ENCODE data around the gene GRIK5. TPM values are rescaled to one million over a fixed set of nuclear protein-coding genes. Genes with fewer than 3 reads are reported as not detected.

The GRIK5 gene
- total and polyA plus RNA-seq, 9 donors: 1.3 to 5.8 (median 3.2) TPM

DNA sequence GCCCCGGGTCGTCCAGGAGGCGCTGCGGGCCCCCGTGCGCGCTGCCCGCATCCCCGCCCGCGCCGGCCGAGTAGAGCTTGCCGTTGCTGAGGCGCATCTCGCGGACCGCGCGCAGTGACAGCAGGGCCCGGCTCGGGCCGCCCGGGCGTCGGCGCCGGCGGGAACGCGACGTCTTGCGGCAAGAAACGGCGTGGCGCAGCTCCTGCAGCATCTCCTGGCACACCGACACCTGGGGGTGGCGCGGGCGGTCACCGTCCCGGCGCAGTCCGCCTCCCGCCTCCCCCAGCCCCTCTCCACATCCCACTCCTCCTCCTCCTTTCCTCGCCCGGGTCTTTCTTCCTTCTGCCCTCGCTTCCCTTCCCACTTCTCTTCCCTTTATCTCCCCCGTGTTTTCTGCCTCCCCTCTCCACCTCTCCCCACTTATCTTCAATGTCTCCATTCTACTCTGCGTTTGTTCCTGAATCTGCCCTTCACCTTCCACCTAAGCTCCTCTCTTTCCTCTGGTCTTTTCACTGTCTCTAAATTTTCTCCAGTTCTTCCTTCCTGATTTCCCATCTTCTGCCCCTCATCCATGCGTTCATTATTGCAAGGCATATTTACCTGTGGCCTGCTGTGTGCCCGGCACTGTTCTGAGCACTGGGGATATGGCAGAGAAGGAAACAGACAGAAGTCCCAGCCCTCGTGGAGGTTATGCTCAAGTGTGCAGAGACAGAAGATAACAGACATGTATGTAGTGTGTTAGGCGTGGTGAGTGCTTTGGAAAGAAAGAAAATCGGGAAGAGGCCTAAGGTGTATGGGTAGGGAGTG lies 70.7 kb downstream of the GRIK5 start:
- no peak overlapping the region for H3K4me3 ChIP-seq (ENCODE audit: low read length)
- H3K4me1 ChIP-seq (ENCODE audit: control insufficient read depth, insufficient read depth, low read length): peaks cover 8% of the 10 kb centered on the region
- H3K27me3 ChIP-seq (ENCODE audit: control insufficient read depth, insufficient read depth, low read length): peaks cover 77% of the 10 kb centered on the region

DNA sequence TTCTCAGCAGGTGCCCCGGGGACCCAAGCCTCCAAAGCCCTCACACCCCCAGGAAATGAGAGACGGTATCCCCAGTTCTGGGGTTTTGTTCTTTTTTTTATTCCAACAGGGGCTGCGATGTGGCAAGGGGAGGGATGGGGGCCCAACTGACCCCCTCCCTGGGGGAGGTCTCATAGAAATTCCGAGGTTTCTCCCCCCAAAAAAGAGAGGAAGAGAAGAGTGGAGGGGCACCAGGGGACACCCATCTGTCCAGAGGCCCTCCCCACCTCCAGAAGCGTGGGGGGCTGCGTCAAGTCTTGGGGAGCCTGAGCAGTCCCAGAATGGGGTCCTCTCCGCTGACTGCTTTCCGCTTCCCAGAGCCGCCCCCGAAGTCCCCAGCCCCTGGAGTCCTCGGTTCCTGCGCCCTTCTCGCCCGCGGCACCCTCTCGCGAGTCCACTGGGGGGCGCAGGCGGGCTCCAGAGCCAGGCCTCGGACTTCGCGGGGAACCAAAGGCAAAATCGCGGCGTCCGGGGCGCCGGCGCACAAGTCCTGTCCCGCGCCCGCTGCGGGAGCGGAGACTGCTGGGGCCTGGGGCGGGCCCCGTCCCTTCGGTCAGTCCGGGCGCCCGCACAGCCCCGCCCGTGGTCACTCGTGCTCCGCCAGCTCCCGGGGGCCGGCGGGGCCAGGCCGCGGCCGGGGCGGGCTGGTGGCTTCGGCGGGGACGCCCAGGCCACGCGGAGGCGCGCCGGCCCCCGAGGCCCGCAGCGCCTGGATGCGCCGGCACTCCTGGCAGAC lies 71.6 kb downstream of the GRIK5 start:
- H3K4me3 ChIP-seq (ENCODE audit: low read length): no peak overlapping the region
- peaks cover 13% of the 10 kb centered on the region for H3K4me1 ChIP-seq (ENCODE audit: control insufficient read depth, insufficient read depth, low read length)
- WGBS (ENCODE audit: insufficient coverage): under 1% methylated on average over 44 of the region's 64 CpGs
- peak; percentile 22 for DNase-seq
- no peaks in the 10 kb centered on the region for H3K36me3 ChIP-seq (ENCODE audit: control insufficient read depth, insufficient read depth, low read length)
- no peaks in the 10 kb centered on the region for H3K9me3 ChIP-seq (replicated peaks; ENCODE audit: control insufficient read depth, low read depth, low read length)
- H3K27me3 ChIP-seq (ENCODE audit: control insufficient read depth, insufficient read depth, low read length): peaks cover 81% of the 10 kb centered on the region
- H3K27ac ChIP-seq (ENCODE audit: low read length): no peak overlapping the region

More for the DNA sequence above, 70.7 kb downstream of the GRIK5 start:
- H3K27ac ChIP-seq (ENCODE audit: low read length): no peak overlapping the region
- no peaks in the 10 kb centered on the region for H3K9me3 ChIP-seq (replicated peaks; ENCODE audit: control insufficient read depth, low read depth, low read length)
- WGBS (ENCODE audit: insufficient coverage): 6% methylated on average over 54 of the region's 55 CpGs
- H3K36me3 ChIP-seq (ENCODE audit: control insufficient read depth, insufficient read depth, low read length): no peaks in the 10 kb centered on the region
- DNase-seq: no peak

DNA sequence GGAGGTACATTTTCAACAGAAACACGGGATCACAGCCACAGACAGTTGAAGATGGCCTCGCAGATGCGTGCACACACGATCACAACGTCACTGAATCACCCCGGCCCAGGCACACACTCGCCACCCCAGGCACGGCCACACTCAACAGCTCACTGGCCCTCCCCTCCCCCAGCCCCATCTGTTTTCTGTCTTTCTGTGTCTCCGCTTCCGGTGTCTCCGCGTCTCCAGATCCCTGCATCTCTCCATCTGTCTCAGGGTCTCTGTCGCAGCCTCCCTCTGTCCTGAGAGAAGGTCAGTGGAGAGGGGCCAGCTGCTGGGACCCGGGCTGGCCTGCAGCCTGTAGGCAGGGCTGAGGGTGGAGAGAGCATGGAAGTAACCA lies 72.2 kb downstream of the GRIK5 start:
- peaks cover 14% of the 10 kb centered on the region for H3K4me1 ChIP-seq (ENCODE audit: control insufficient read depth, insufficient read depth, low read length)
- no peak overlapping the region for H3K4me3 ChIP-seq (ENCODE audit: low read length)
- no peaks in the 10 kb centered on the region for H3K36me3 ChIP-seq (ENCODE audit: control insufficient read depth, insufficient read depth, low read length)
- WGBS (ENCODE audit: insufficient coverage): 0% methylated on average over 7 of the region's 14 CpGs
- no peak for DNase-seq
- peaks cover 85% of the 10 kb centered on the region for H3K27me3 ChIP-seq (ENCODE audit: control insufficient read depth, insufficient read depth, low read length)
- no peak overlapping the region for H3K27ac ChIP-seq (ENCODE audit: low read length)
- H3K9me3 ChIP-seq (replicated peaks; ENCODE audit: control insufficient read depth, low read depth, low read length): no peaks in the 10 kb centered on the region

GRCh38 chr19:41997121-41997850 lies 72.7 kb downstream of the GRIK5 start:
- Histone ChIP-seq H3K27me3 (ENCODE audit: control insufficient read depth, insufficient read depth, low read length) (peaks cover 87% of the 10 kb centered on the region), H3K36me3 (ENCODE audit: control insufficient read depth, insufficient read depth, low read length) (no peaks in the 10 kb centered on the region), H3K9me3 (replicated peaks; ENCODE audit: control insufficient read depth, low read depth, low read length) (no peaks in the 10 kb centered on the region), H3K27ac (ENCODE audit: low read length) (no peak overlapping the region), H3K4me1 (ENCODE audit: control insufficient read depth, insufficient read depth, low read length) (peaks cover 14% of the 10 kb centered on the region), H3K4me3 (ENCODE audit: low read length) (no peak overlapping the region)
- under 1% methylated on average over 28 of the region's 35 CpGs for WGBS (ENCODE audit: insufficient coverage)
- peak; percentile 51 for DNase-seq

- DNase-seq: no peak
Observed at GRCh38 chr19:41995959-41996797, 73.8 kb downstream of the GRIK5 start.

DNA sequence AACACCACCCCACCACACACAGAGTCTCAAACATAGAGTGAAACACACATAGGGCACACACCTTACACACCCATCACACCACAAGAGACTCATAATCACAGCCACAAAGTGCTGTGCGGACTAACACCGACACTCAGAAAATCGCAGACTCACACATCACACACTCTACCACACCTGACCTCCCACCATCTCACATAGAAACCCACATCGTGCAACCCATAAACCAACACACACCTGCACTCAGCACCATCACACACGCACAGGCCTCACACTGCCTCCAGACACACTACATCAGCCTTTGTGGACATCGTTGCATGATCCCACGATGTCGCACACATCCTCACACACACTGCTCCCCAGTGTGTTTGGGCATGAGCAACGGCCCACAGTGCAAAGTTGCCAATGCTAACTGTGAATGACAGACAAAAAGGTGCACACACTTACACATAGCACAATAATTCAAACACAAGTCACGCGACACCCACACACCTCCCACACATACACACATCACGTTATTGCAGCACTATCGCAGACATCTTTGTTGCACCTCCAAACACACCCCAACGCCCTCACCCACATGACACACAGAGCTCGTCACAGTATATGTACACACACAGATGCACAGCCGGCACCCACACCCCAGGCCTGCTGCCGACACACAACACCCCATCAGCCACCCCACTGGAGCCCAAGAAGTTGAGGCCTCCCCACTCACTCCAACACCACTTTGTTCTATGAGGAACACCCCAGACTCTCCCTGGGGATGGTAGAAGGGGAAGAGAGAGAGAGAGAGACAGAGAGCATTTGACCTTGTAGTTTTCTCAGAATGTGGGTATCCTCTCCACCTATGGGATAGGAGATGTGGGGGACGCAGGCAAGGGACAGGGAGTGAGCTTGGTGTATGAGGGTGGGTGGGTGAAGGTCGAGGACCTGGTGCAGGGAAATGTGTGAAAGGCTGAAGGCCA lies 74.7 kb downstream of the GRIK5 start:
- 77% methylated on average over 13 of the region's 19 CpGs for WGBS (ENCODE audit: insufficient coverage)
- H3K36me3 ChIP-seq (ENCODE audit: control insufficient read depth, insufficient read depth, low read length): no peaks in the 10 kb centered on the region
- no peak overlapping the region for H3K27ac ChIP-seq (ENCODE audit: low read length)
- H3K27me3 ChIP-seq (ENCODE audit: control insufficient read depth, insufficient read depth, low read length): peaks cover 73% of the 10 kb centered on the region
- no peak for DNase-seq
- peaks cover 14% of the 10 kb centered on the region for H3K4me1 ChIP-seq (ENCODE audit: control insufficient read depth, insufficient read depth, low read length)
- H3K4me3 ChIP-seq (ENCODE audit: low read length): no peak overlapping the region
- H3K9me3 ChIP-seq (replicated peaks; ENCODE audit: control insufficient read depth, low read depth, low read length): no peaks in the 10 kb centered on the region

More at GRCh38 chr19:41995959-41996797, 73.8 kb downstream of the GRIK5 start:
- Histone ChIP-seq H3K27ac (ENCODE audit: low read length) (no peak overlapping the region), H3K4me1 (ENCODE audit: control insufficient read depth, insufficient read depth, low read length) (peaks cover 14% of the 10 kb centered on the region), H3K4me3 (ENCODE audit: low read length) (no peak overlapping the region), H3K9me3 (replicated peaks; ENCODE audit: control insufficient read depth, low read depth, low read length) (no peaks in the 10 kb centered on the region), H3K36me3 (ENCODE audit: control insufficient read depth, insufficient read depth, low read length) (no peaks in the 10 kb centered on the region), H3K27me3 (ENCODE audit: control insufficient read depth, insufficient read depth, low read length) (peaks cover 78% of the 10 kb centered on the region)
- 54% methylated on average over 6 of the region's 12 CpGs for WGBS (ENCODE audit: insufficient coverage)

DNA sequence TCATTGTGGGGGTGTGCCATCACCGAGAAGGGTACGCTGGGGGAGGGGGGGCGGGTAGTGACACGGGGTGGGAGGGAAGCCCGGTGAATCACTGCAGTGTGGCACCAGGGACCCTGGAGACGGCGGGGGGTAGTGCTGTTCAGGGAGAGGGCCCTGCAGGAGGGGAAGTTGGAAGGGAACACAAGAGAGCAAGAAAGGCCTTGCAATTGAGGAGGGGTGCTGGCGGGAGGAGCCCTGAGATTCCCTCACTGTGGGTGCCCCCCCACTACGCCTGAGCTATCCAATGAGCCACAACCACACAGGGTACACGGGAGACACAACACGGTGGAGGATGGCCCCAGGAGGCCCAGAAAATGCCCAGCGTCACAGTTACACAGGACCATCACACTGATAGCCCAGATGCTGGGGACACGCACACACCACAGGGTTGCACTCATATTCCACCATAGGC lies 75.5 kb downstream of the GRIK5 start:
- Histone ChIP-seq H3K9me3 (replicated peaks; ENCODE audit: control insufficient read depth, low read depth, low read length) (no peaks in the 10 kb centered on the region), H3K36me3 (ENCODE audit: control insufficient read depth, insufficient read depth, low read length) (no peaks in the 10 kb centered on the region), H3K27ac (ENCODE audit: low read length) (no peak overlapping the region), H3K4me1 (ENCODE audit: control insufficient read depth, insufficient read depth, low read length) (peaks cover 14% of the 10 kb centered on the region), H3K27me3 (ENCODE audit: control insufficient read depth, insufficient read depth, low read length) (peaks cover 65% of the 10 kb centered on the region), H3K4me3 (ENCODE audit: low read length) (no peak overlapping the region)
- DNase-seq: no peak
- WGBS (ENCODE audit: insufficient coverage): 40% methylated on average over 4 of the region's 13 CpGs

GRCh38 chr19:41993612-41994483 lies 76.2 kb downstream of the GRIK5 start, which contains the start of gene ATP1A3:
ATP1A3 (minus strand) TSS chr19:41994230; CDS start chr19:41994076, 154 bp downstream.
- Histone ChIP-seq H3K4me1 (ENCODE audit: control insufficient read depth, insufficient read depth, low read length) (peaks cover 14% of the 10 kb centered on the region), H3K9me3 (replicated peaks; ENCODE audit: control insufficient read depth, low read depth, low read length) (no peaks in the 10 kb centered on the region), H3K4me3 (ENCODE audit: low read length) (peak within 1 kb of the TSS; percentile 15), H3K36me3 (ENCODE audit: control insufficient read depth, insufficient read depth, low read length) (no peaks in the 10 kb centered on the region), H3K27me3 (ENCODE audit: control insufficient read depth, insufficient read depth, low read length) (peaks cover 60% of the 10 kb centered on the region), H3K27ac (ENCODE audit: low read length) (no peak within 1 kb of the TSS)
- under 1% methylated on average over 62 of the region's 84 CpGs for WGBS (ENCODE audit: insufficient coverage)
- peak; percentile 48 for DNase-seq

All from muscle of leg (tissue), 11 donors.